HG03045 (cell line): Measurements from ENCODE around the gene SERPINB5.
"Not testable (repeated sequence)": the region's sequence is repeated elsewhere in the genome, so short reads cannot be mapped to it uniquely, and the experiment has no call there.

Experiments used
- ATAC-seq: cut with Tn5 transposase; IDR thresholded peaks from one replicate; pipeline ENCODE4 v1.9.1; 2021; ENCODE audit warnings: mild to moderate bottlenecking, moderate library complexity; ENCODE audit not compliant: unreplicated experiment

Gene SERPINB5

GRCh38 chr18:63476668-63477067, at the start of gene SERPINB5:
Gene SERPINB5 (plus strand): TSS chr18:63476958. CDS start chr18:63484429, 7,471 bp downstream.
- no peak for ATAC-seq

- no peak for ATAC-seq
These were observed 49.2 kb upstream of the SERPINB5 start for GRCh38 chr18:63427558-63427957.

DNA sequence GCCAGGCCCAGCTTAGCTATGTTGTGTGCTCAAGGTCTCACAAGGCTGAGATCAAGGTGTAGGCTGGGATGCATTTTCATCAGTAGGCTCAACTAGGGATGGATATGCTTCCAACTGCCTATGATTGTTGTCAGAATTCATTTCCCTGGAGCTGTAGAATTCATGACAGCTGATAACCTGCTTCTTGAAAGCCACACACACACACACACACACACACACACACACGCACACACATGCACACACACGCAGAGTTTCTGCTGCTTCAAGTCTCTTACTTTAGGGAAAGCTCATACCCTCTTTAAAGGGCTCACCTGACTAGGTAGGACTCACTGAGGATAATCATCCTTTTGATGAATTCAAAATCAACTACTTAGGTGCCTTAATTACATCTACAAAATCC, 46.2 kb upstream of the SERPINB5 start:
- no peak for ATAC-seq

GRCh38 chr18:63431180-63431579, 45.6 kb upstream of the SERPINB5 start:
- no peak for ATAC-seq

GRCh38 chr18:63433334-63433866, 43.4 kb upstream of the SERPINB5 start:
- no peak for ATAC-seq

DNA sequence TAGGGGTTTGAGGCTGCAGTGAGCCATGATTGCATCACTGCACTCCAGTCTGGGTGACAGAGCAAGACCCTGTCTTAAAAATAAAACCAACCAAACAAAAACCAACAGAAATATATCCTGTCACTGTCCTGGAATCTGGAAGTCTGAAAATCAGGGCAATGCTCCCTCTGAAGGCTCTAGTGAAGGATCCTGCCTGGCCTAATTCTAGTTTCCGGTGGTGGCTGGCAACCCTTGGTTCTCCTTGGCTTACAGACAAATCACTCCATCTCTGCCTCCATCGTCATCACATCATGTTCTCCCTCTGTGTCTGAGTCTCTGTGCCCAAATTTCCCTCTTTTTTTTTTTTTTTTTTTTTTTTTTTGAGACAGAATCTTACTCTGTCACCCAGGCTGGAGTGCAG, 38.6 kb upstream of the SERPINB5 start:
- ATAC-seq, result no peak

DNA sequence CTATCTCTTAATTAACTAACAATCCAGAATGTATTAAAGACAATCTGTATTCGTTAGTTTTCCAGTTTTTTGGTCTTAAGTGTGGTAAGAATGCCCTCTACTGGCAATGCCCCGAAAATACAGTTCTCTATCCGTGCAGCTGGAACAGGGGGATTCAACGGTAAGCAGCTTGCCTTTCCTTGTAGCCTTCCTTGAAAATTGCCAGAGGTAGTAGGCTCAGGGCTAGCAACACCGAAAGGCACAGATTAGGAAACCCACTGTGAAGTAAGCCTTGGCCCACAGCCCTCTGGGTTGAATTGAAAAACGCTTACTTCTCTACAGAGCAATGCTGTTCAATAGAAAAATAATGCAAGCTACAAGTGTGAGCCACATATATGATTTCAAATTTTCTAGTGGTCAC, 37.4 kb upstream of the SERPINB5 start:
- ATAC-seq, result no peak

DNA sequence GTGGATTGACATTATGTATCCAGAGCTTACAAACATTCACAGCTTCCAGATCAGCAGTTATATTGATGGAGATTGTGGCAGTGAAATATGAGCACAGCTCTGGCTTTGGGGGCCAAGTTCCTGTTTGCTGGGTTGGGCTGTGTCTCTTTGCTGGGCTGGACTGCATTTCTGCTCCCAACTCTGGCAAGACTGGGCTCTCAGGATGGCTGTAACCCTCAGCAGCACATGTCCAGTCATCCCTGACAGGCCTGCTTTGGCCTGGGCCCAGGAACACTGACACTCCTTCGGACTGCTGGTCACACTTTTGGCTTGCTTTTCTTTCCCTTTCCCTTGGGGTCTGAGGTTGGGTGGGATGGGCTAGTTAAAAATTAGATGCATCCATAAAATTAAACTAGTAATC, 36.5 kb upstream of the SERPINB5 start:
- ATAC-seq, result no peak

DNA sequence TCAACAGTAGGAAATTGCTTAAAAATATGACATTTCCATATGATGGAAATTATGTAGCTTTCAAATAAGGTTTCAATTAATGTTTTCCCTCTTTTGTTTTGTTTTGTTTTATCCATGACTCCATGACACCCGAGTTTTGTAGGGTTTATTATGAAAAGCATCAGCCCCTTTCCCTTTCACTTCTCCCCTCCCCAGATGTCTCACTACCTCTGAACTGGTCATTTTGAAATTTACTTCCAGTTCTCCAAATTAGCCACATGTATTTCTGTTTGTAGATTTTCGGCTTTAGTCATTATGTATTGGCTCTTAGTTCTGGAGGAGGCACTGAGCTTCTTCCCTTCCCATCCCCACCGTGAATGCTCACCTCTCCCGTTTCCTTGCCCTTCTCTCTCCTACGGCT, 35.9 kb upstream of the SERPINB5 start:
- ATAC-seq, result no peak

- no peak for ATAC-seq
These were observed 32.9 kb upstream of the SERPINB5 start for GRCh38 chr18:63443829-63444228.

- ATAC-seq, result no peak
These were observed 32.2 kb upstream of the SERPINB5 start for GRCh38 chr18:63444580-63444979.

- no peak for ATAC-seq
These were observed 31.7 kb upstream of the SERPINB5 start for GRCh38 chr18:63445037-63445436.

GRCh38 chr18:63446266-63446665, 30.5 kb upstream of the SERPINB5 start:
- ATAC-seq, result no peak

- no peak for ATAC-seq
These were observed 29.7 kb upstream of the SERPINB5 start for GRCh38 chr18:63447066-63447465.

- ATAC-seq, result no peak
These were observed 27.3 kb upstream of the SERPINB5 start for GRCh38 chr18:63449426-63449825.

DNA sequence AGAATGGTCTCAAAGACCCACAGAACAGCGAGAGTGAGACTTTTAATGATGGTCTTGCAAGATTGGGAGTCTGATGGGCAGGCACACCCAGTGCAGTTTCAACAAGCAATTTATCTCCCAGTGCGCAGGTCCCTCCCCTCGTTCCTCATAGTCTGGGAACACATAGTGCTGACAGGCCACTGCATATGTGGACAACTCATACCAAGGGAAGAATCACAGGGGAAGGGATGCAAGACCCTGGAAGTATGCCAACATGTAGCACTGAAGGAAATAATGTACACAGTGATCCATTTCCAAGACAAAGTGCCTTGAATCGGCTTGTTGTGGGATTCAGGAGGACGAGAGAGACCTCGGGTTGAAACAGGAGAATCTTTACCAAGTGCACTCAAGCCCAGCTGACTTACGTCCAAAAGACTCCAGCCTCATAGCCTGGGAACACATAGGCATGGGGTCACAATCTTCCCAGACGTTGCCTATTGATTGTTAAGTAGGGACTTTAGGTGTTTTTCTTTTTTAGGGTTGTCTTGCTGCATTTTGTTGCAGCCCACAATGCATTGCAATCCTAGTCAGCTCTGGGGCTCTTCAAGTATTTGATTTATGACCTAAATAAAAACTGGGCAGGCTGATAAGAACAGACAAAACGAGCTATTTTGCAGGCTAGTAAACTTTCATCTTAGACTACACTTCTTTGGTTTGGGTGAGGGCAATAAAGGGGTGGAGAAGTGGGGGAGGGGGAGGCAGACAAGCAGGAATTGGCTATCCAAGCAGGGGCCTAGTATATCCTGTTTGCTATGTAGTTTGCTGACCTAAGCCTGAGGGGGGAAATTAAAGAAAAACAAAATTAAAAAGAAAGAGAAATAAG, 24.7 kb upstream of the SERPINB5 start:
- no peak for ATAC-seq

DNA sequence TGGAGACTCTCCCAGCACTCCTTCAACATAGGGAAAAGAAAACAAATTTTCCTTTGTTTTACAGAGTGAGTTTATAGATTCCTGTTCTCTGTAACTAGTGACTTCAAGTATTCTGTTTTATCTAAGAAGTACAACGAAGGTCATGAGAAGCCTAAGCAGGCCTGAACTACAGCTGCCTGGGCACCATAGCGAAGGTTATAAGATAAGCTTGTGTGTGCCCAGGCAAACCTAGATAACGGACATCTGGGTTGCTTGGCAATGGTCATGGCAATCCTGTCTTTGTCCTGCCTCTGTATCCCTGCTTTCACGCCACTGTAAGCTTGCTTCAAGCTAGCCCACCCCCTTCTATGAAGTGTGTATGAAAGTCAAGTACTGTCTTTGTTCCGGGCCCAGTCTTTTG, 24.0 kb upstream of the SERPINB5 start:
- ATAC-seq, result not testable (repeated sequence)

DNA sequence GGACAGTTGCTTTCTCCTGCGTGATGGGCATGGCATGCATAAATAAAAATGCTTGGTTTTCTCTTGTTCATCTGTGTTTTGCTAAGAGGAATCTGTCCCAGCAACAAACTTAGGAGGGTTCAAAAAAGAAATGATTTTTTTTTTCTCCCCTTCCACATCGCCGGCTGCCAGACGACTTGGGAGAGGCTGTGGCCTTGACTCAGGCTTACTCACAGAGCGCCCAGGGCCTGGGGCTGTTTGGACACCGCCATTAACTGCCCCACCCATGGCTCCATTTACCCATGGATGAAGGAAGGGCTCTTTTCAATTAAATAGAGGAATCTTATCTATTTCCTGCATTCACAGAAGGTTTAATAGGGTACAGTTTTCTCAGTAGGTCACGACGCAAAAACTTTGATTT, 22.3 kb upstream of the SERPINB5 start:
- no peak for ATAC-seq

GRCh38 chr18:63457977-63458376, 18.8 kb upstream of the SERPINB5 start:
- ATAC-seq, result no peak

DNA sequence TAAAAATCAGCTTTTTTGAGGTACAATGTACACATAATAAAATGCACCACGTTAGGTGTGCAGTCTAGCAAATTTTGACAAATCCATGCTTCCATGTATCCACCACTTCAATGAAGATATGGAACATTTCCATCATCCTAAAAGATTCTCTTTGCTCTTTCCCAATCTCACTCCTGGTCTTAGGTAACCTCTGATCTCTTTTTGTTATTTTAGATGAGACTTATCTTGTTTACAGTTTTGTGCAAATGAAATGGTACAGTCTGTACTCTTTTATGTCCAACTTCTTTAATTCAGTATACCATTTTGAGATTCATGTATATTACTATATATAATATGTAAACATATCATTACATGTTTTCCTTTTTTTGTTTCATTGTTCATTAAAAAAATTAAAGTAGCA, 16.3 kb upstream of the SERPINB5 start:
- no peak for ATAC-seq

- ATAC-seq, result no peak
These were observed 12.3 kb upstream of the SERPINB5 start for GRCh38 chr18:63464434-63464833.

- ATAC-seq, result no peak
These were observed 11.7 kb upstream of the SERPINB5 start for GRCh38 chr18:63465059-63465458.

GRCh38 chr18:63467699-63468098, 9.1 kb upstream of the SERPINB5 start:
- ATAC-seq, result no peak
